ENCODE measurements around the gene ROBO2.

Gene ROBO2

DNA sequence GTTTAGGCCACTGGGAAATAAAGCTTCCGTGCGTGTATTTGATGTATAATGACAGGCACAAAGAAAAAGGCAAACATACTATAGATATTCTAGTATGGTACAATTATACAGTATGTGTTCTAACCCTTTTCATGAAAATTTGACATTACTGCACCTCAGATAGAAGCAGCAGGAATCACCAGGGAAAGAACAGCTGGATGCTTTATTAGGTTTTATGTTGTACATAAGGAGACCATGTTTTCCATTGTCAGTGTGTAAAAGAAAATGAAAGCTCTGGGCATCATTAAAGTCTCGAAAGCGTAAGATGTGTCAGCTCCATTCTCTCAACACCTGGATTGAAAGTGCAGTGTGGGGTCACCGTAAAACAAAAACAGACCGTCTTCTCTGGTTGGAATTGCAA lies 302.1 kb downstream of the ROBO2 start:
- no peak for TF ChIP-seq CTCF (conservative IDR thresholded peaks at IDR 0.05)
- no peak for TF ChIP-seq ZFX (IDR thresholded peaks at IDR 0.05)

GRCh38 chr3:77342688-77343087 lies 302.8 kb downstream of the ROBO2 start:
- TF ChIP-seq ZFX (IDR thresholded peaks at IDR 0.05) (no peak), CTCF (conservative IDR thresholded peaks at IDR 0.05) (no peak)
- H3K27ac ChIP-seq, result no peak overlapping the region

More for the DNA sequence above, 302.1 kb downstream of the ROBO2 start:
- H3K27ac ChIP-seq, result no peak overlapping the region

DNA sequence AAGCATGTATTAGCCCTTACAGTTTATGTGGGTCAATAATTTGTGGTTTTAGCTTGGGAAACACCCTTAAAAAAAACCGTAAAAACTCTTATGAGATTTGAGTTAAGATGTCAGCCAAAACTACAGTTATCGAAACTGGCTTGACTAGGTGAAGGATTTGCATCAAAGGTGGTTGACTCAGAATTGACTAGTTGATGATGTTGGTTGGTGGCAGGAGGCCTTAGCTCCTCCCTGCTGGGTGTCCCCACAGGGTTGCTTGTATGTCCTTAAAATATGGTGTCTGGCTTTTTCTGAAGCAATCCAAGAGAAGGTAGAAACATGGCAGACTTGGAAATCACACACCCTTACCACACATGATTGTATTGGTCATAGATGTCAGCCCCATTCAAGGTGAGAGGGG lies 305.1 kb downstream of the ROBO2 start:
- no peak overlapping the region for H3K27ac ChIP-seq
- no peak for TF ChIP-seq ZFX (IDR thresholded peaks at IDR 0.05)

- TF ChIP-seq ZFX (IDR thresholded peaks at IDR 0.05) (no peak), CTCF (conservative IDR thresholded peaks at IDR 0.05) (peak; percentile 66)
- H3K27ac ChIP-seq, result no peak overlapping the region
These were observed 308.5 kb downstream of the ROBO2 start for GRCh38 chr3:77348244-77348855.

DNA sequence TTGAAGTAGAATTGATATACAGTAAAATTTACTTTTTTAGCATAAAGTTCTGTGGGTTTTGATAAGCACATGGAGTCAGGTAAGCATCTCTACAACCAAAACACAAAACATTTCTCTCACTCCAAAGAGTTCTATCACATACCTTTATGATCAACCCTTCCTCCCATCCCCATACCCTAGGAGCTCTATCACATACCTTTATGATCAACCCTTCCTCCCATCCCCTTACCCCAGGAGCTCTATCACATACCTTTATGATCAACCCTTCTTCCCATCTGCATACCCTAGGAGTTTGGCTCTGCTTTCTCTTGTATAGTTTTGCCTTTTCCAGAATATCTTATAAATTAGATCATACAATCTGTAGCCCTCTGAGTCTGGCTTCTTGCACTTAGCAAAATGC lies 315.1 kb downstream of the ROBO2 start:
- TF ChIP-seq ZFX (IDR thresholded peaks at IDR 0.05) (no peak), CTCF (conservative IDR thresholded peaks at IDR 0.05) (no peak)

GRCh38 chr3:77362936-77363335 lies 323.0 kb downstream of the ROBO2 start:
- no peak overlapping the region for H3K27ac ChIP-seq
- TF ChIP-seq CTCF (conservative IDR thresholded peaks at IDR 0.05) (no peak), ZFX (IDR thresholded peaks at IDR 0.05) (no peak)

More for the DNA sequence above, 315.1 kb downstream of the ROBO2 start:
- no peak overlapping the region for H3K27ac ChIP-seq

GRCh38 chr3:77365152-77365551 lies 325.3 kb downstream of the ROBO2 start:
- no peak overlapping the region for H3K27ac ChIP-seq
- TF ChIP-seq ZFX (IDR thresholded peaks at IDR 0.05) (no peak), CTCF (conservative IDR thresholded peaks at IDR 0.05) (no peak)

- no peak overlapping the region for H3K27ac ChIP-seq
- TF ChIP-seq ZFX (IDR thresholded peaks at IDR 0.05) (no peak), CTCF (conservative IDR thresholded peaks at IDR 0.05) (no peak)
These were observed 330.5 kb downstream of the ROBO2 start for GRCh38 chr3:77370413-77370812.
